IPS-18c (cell line): ENCODE data around the gene OR51F2.

Source experiments
- H3K4me3 ChIP-seq: 2 replicates; pipeline ENCODE4 v1.7.0; 2013; ENCODE audit warnings: low read depth, mild to moderate bottlenecking, low read length, moderate library complexity; ENCODE audit not compliant: insufficient read depth
- H3K9me3 ChIP-seq: one replicate; pipeline ENCODE4 v1.6.1; 2013; ENCODE audit warnings: mild to moderate bottlenecking, low read length, moderate library complexity; ENCODE audit not compliant: control insufficient read depth, insufficient read depth

Gene OR51F2

DNA sequence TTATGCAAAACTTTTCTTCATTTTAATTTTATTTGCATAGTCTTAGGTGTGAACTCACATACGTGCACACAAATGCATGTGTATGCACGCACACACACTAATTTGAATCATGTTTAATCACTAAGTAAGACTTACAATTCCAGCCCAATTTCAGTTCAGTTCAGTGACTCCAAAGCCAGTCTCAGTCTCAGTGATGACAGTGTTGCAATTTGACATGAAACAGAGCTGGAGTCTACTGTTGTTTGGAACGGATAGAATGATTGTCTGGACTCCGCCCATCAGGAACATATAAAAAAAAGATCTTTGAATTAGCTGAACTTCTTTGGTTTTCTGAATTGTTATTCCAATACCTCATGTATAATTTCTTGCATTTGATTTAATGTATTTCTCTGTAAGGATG lies 42.8 kb downstream of the OR51F2 start:
- H3K9me3 ChIP-seq: peaks cover 2% of the 10 kb centered on the region
- H3K4me3 ChIP-seq: no peak overlapping the region

- peaks cover 2% of the 10 kb centered on the region for H3K9me3 ChIP-seq
- no peak overlapping the region for H3K4me3 ChIP-seq
Observed at GRCh38 chr11:4865855-4866254, 44.7 kb downstream of the OR51F2 start.
